Panc1 (cell line): ENCODE data around the gene CRHR2. TPM values are rescaled to one million over a fixed set of nuclear protein-coding genes. Genes with fewer than 3 reads are reported as not detected.

Source experiments
- ATAC-seq: fragments of 200-7000 bp; cut with Tn5 transposase; 2 replicates; pipeline ENCODE4 v1.9.1; 2020; ENCODE audit warnings: mild to moderate bottlenecking, moderate library complexity
- BruUV-seq: library from RNA; stranded (reverse); fragments of 400-500 nt; replicated peaks from 2 replicates; lab custom pipeline; 2021; lab: Mats Ljungman, UMichigan
- CTCF ChIA-PET: fragments of 300-600 bp; sonication (Branson Sonifier 250); formaldehyde crosslinking; loops from one replicate; lab custom pipeline; 2022; ENCODE audit warnings: antibody characterized with exemption; lab: Charles Lee
- POLR2A ChIA-PET: fragments of 300-600 bp; sonication (Branson Sonifier 250); formaldehyde crosslinking; loops from one replicate; lab custom pipeline; 2022; ENCODE audit warnings: antibody characterized with exemption; lab: Charles Lee
- DNase-seq: peaks from one replicate; pipeline ENCODE4 v3.0.0-alpha.2; 2010; ENCODE audit warnings: low read depth, low spot score
- H3K27ac ChIP-seq: 2 replicates; pipeline ENCODE4 v1.5.1; 2011; ENCODE audit warnings: mild to moderate bottlenecking, low read length, inconsistent platforms
- H3K27me3 ChIP-seq: fragments of 200-500 bp; sonication (Bioruptor generic); 2 replicates; pipeline ENCODE4 v1.6.0; 2014; ENCODE audit warnings: low read length, inconsistent platforms; ENCODE audit not compliant: control insufficient read depth, insufficient read depth
- H3K36me3 ChIP-seq: fragments of 200-500 bp; sonication (Bioruptor generic); 2 replicates; pipeline ENCODE4 v1.5.1; 2014; ENCODE audit warnings: inconsistent platforms, mild to moderate bottlenecking, low read length, moderate library complexity; ENCODE audit not compliant: control insufficient read depth, insufficient read depth
- H3K4me1 ChIP-seq: 2 replicates; pipeline ENCODE4 v1.5.1; 2011; ENCODE audit warnings: inconsistent platforms, mild to moderate bottlenecking, low read length, moderate library complexity; ENCODE audit not compliant: control insufficient read depth, insufficient read depth
- H3K4me3 ChIP-seq, 2 experiments: 2 replicates each; pipeline ENCODE4 v1.5.1; 2011 to 2012; ENCODE audit warnings: low read depth in 2 of 2, low read length in 2 of 2, mild to moderate bottlenecking in 2 of 2, inconsistent platforms in 1 of 2, moderate library complexity in 1 of 2
- H3K9me3 ChIP-seq: fragments of 200-500 bp; sonication (Bioruptor generic); 2 replicates; pipeline ENCODE4 v1.5.1; 2014; ENCODE audit warnings: low read depth, mild to moderate bottlenecking, inconsistent platforms, low read length, moderate library complexity; ENCODE audit not compliant: control insufficient read depth, insufficient read depth
- POLR2AphosphoS5 ChIP-seq: IDR thresholded peaks from 2 replicates; pipeline ENCODE4 v1.6.1; 2012; ENCODE audit warnings: mild to moderate bottlenecking, low read depth, low read length, moderate library complexity
- SIN3A ChIP-seq: IDR thresholded peaks from 2 replicates; pipeline ENCODE4 v1.6.1; 2012; ENCODE audit warnings: low read depth, mild to moderate bottlenecking, low read length, moderate library complexity, borderline replicate concordance; ENCODE audit not compliant: insufficient read depth
- TCF7L2 ChIP-seq: IDR thresholded peaks from 2 replicates; pipeline ENCODE4 v1.6.1; 2011; ENCODE audit warnings: mild to moderate bottlenecking, low read depth, low read length, inconsistent platforms
- in situ Hi-C: cut with HindIII; loops from 2 replicates; pipeline ENCODE4 v1.10.0; 2016; ENCODE audit warnings: low sequenced_read_pairs, low pct_unique_long_range_greater_than_20kb
- intact Hi-C: fragments of 100-400 bp; cut with micrococcal nuclease; formaldehyde crosslinking; loops from one replicate; pipeline ENCODE4 v1.10.0; 2022; ENCODE audit not compliant: unreplicated experiment
- total RNA-seq: library from RNA; stranded (reverse); gene quantifications from one replicate; pipeline ENCODE4 v1.2.1, GENCODE V29; 2021; ENCODE audit not compliant: unreplicated experiment
- TF ChIP-seq, protein P1 (sequence below), 2 experiments: IDR thresholded peaks; 2 replicates each; pipeline ENCODE4 v1.6.1; 2011 to 2012; ENCODE audit warnings: low read depth in 2 of 2, control low read depth in 1 of 2, low read length in 1 of 2, mild to moderate bottlenecking in 1 of 2, moderate library complexity in 1 of 2; ENCODE audit not compliant: insufficient read depth in 1 of 2
- TF ChIP-seq, protein P2 (sequence below): fragments of 450-650 bp; IDR thresholded peaks from 2 replicates; pipeline ENCODE4 v1.5.1; 2017; ENCODE audit warnings: mild to moderate bottlenecking

The CRHR2 gene
- total RNA-seq, 1 experiment from 2014 or later, result not detected

DNA sequence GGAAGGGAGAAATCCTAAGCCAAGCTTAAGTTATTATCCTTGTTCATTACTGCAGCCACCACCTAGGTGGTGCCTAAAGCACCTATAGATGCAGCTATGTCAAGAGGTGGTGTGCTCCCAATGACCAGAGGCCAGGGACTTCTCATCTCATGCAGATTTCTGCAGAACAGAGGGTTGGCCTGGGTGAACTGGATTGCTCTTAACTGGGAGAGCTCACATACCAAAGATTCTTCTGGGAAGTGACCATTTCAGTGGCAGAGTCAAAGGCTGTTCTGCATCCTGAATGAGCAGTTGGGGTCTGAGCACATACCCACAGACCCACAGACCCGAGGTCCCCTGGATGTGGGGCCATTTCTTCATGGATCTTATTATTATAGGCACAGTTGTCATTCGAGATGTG is 2.1 kb upstream of the CRHR2 start:
- no peaks in the 10 kb centered on the region for H3K36me3 ChIP-seq
- in situ Hi-C loops, result no loop called here
- no TSS peak for BruUV-seq
- ATAC-seq (no peak), DNase-seq (no peak)
- H3K27me3 ChIP-seq, result peaks cover 33% of the 10 kb centered on the region
- no peak overlapping the region for H3K4me3 ChIP-seq
- POLR2A ChIA-PET, result no interaction called here
- CTCF ChIA-PET, result no interaction called here
- no peaks in the 10 kb centered on the region for H3K9me3 ChIP-seq
- no peak overlapping the region for H3K27ac ChIP-seq
- intact Hi-C loops, result no loop called here
- H3K4me1 ChIP-seq, result no peaks in the 10 kb centered on the region; the same call in 1 of the 2 replicates
- TF ChIP-seq POLR2AphosphoS5, result no peak
- no peak for TF ChIP-seq SIN3A
- TF ChIP-seq, protein P1, sequence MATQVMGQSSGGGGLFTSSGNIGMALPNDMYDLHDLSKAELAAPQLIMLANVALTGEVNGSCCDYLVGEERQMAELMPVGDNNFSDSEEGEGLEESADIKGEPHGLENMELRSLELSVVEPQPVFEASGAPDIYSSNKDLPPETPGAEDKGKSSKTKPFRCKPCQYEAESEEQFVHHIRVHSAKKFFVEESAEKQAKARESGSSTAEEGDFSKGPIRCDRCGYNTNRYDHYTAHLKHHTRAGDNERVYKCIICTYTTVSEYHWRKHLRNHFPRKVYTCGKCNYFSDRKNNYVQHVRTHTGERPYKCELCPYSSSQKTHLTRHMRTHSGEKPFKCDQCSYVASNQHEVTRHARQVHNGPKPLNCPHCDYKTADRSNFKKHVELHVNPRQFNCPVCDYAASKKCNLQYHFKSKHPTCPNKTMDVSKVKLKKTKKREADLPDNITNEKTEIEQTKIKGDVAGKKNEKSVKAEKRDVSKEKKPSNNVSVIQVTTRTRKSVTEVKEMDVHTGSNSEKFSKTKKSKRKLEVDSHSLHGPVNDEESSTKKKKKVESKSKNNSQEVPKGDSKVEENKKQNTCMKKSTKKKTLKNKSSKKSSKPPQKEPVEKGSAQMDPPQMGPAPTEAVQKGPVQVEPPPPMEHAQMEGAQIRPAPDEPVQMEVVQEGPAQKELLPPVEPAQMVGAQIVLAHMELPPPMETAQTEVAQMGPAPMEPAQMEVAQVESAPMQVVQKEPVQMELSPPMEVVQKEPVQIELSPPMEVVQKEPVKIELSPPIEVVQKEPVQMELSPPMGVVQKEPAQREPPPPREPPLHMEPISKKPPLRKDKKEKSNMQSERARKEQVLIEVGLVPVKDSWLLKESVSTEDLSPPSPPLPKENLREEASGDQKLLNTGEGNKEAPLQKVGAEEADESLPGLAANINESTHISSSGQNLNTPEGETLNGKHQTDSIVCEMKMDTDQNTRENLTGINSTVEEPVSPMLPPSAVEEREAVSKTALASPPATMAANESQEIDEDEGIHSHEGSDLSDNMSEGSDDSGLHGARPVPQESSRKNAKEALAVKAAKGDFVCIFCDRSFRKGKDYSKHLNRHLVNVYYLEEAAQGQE (IDR thresholded peaks at IDR 0.05; ENCODE audit: insufficient read depth in 1 of 2, low read depth in 2 of 2, low read length in 1 of 2), result no peak
- TF ChIP-seq TCF7L2, result no peak
- TF ChIP-seq, protein P2, sequence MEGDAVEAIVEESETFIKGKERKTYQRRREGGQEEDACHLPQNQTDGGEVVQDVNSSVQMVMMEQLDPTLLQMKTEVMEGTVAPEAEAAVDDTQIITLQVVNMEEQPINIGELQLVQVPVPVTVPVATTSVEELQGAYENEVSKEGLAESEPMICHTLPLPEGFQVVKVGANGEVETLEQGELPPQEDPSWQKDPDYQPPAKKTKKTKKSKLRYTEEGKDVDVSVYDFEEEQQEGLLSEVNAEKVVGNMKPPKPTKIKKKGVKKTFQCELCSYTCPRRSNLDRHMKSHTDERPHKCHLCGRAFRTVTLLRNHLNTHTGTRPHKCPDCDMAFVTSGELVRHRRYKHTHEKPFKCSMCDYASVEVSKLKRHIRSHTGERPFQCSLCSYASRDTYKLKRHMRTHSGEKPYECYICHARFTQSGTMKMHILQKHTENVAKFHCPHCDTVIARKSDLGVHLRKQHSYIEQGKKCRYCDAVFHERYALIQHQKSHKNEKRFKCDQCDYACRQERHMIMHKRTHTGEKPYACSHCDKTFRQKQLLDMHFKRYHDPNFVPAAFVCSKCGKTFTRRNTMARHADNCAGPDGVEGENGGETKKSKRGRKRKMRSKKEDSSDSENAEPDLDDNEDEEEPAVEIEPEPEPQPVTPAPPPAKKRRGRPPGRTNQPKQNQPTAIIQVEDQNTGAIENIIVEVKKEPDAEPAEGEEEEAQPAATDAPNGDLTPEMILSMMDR, result no peak

DNA sequence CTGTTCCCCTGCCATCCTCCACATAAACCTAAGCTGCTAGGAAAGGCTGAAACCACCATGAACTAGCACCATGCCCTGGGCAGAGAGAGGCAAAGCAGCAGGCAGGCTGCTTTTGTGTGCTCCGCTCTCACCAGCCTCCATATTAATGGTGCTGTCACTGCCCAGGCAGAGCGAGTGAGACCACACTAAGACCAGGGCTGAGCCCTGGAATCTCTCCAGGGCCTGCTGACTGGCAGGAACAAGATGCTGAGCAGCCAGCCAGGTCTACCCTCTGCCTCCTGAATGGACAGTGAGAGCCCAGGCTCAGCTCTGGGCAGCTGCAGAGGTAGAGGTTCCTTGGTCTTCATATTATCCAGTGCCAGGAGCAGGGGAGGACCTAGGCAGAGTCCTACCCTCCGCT is 1.6 kb upstream of the CRHR2 start:
- peaks cover 37% of the 10 kb centered on the region for H3K27me3 ChIP-seq
- ATAC-seq (no peak; the same call in 1 of the 2 replicates), DNase-seq (no peak)
- H3K4me3 ChIP-seq, result no peak overlapping the region
- TF ChIP-seq, protein P2, result no peak
- TF ChIP-seq, protein P1 (IDR thresholded peaks at IDR 0.05; ENCODE audit: insufficient read depth in 1 of 2, low read depth in 2 of 2, low read length in 1 of 2), result no peak
- TF ChIP-seq TCF7L2 (no peak), POLR2AphosphoS5 (no peak), SIN3A (no peak)
- H3K27ac ChIP-seq, result no peak overlapping the region
- ChIA-PET POLR2A (no interaction called here), CTCF (interaction anchor here (0.6 kb wide), 1 partner anchor 52 kb away, joined by 3 read pairs; no protein-coding TSS in a partner anchor)
- in situ Hi-C loops (no loop called here), intact Hi-C loops (no loop called here)
- no peaks in the 10 kb centered on the region for H3K9me3 ChIP-seq
- no TSS peak for BruUV-seq
- no peaks in the 10 kb centered on the region; the same call in 1 of the 2 replicates for H3K4me1 ChIP-seq
- no peaks in the 10 kb centered on the region for H3K36me3 ChIP-seq
